Astrocyte (in vitro differentiated cells and primary cell): Measurements from ENCODE around the gene PRKCB.

Source experiments
- CTCF ChIP-seq: IDR thresholded peaks from 2 replicates; pipeline ENCODE4 v1.5.1; 2011; ENCODE audit warnings: low read depth, mild to moderate bottlenecking, inconsistent platforms, low read length, moderate library complexity; ENCODE audit not compliant: insufficient read depth
- EZH2 ChIP-seq: IDR thresholded peaks from 2 replicates; pipeline ENCODE4 v1.6.1; 2012; ENCODE audit warnings: mild to moderate bottlenecking, low read length, inconsistent platforms; ENCODE audit not compliant: insufficient read depth

GRCh38 chr16:24178496-24178895 lies 342.7 kb downstream of the PRKCB start:
- TF ChIP-seq CTCF: no peak
- TF ChIP-seq EZH2: no peak
